Activated CD4-positive, alpha-beta T cell treated with anti-CD3 and anti-CD28 coated beads, Interleukin-2, Interleukin-4, amounts not matched to agents 100 ng/mL and 50 ng/mL, durations not matched to agents 16 hours and 8 hours (primary cell): ENCODE data around the gene DNASE1L3.
"Not testable (repeated sequence)": the region's sequence is repeated elsewhere in the genome, so short reads cannot be mapped to it uniquely, and the experiment has no call there.

Experiments
- DNase-seq: peaks from one replicate; pipeline ENCODE4 v3.0.0-alpha.2; 2020; ENCODE audit warnings: low spot score

The DNASE1L3 gene

GRCh38 chr3:58235970-58236369 is 25.2 kb upstream of the DNASE1L3 start:
- no peak for DNase-seq

DNA sequence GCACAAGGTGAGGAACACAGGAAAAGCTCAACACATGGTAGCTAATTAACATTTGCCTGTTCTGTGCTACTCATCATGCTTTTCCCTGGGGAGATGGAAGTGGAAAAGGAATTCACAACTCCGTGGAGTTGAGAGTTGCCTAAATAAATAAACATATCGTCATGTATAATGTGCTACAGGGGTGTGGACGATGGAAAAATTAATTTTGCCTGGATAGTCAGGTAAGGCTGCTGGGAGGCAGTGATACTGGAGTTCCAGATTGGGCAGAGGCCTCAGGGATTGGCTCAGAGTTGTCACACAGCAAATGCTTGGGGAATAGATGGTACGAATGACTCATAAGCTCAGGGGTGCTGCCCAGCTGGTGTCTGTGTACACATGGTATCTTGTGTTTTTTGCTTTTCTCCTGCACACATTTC is 23.8 kb upstream of the DNASE1L3 start:
- DNase-seq: no peak

DNA sequence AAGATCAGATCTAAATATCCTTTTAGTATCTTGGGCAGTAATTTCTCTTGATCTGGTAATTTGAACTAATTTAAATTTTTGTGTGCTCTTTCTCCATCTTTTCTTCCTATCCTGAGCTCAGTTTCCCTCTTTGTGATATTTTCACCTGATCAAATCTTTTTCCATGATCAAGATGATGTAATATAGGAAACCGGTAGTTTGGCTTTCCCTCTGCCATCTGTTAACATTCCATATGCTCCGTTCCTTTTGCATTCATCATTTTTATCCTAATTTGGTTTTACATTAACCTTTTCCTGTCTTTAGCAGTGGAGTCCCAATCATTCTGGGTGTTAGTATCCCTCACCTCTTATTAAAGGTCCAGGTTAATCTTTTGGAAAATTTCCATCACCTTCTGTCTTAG is 20.9 kb upstream of the DNASE1L3 start:
- no peak for DNase-seq

DNA sequence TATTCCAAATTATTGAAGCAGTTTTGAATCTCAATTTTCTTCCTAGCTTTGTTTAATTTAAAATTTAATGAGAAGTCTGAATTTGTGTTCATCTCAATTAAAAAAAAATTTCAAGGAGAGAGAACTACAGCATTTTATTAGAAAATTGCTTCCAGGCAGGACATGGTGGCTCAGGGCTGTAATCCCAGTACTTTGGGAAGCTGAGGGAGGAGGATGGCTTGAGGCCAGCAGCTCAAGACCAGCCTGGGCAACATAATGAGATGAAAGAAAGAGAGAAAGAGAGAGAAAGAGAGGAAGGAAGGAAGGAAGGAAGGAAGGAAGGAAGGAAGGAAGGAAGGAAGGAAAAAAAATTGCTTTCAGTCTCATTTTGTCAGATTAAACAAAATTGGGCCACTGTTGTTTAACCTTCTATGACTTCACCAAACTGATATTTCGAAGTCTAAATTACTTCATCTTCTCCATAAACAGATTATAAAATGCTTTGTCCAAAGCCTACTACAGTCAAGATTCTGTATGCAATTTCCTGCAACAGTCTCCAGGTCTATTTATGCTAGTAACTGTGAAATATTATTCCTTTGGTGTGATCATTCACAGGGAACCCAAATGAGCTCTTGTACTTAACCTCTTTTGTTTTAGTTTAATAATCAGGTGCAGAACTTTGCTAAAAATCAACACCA is 20.2 kb upstream of the DNASE1L3 start:
- DNase-seq: no peak

GRCh38 chr3:58227933-58228332 is 17.2 kb upstream of the DNASE1L3 start:
- not testable (repeated sequence) for DNase-seq

- no peak for DNase-seq
Observed at GRCh38 chr3:58223855-58224254, 13.1 kb upstream of the DNASE1L3 start.

DNA sequence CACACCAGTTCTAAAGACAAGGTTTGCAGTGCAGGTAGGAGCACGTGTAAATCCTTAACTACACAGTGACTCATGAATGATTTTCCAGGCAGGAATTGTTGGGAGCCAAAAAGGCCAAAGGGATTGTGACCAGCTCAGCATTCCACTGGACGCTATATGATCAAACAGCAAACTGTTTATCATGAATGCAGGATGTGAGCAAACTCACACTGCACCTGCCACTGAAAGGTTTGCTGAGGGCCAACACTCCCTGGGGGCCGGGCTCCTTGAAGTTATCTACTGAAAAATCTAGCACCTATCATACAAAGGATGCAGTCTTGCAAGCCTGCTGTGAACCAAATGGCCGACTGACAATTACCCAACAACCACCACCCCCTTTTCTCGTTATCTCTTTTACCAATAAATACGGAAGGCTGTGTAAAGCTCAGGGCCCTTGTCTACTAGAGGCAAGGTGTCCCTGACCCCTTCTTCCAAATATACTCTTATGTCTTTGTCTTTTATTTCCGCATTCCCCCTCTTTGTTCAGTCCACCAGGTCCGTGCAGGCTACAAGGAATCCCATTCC is 11.5 kb upstream of the DNASE1L3 start:
- no peak for DNase-seq

DNA sequence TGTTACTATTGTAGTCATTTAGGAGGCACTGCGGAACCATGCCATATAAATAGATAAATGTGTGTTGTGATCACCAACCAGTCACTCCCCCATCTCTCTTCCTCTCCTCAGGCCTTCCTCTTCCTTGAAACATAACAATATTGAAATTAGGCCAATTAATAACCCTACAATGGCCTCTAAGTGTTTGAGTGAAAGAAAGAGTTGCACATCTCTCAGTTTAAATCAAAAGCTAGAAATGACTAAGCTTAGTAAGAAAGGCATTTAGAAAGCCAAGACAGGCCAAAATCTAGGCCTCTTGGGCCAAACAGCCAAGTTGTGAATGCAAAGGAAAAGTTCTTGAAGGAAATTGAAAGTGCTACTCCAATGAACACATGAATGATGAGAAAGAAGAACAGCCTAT is 8.1 kb upstream of the DNASE1L3 start:
- peak; percentile 54 for DNase-seq

DNA sequence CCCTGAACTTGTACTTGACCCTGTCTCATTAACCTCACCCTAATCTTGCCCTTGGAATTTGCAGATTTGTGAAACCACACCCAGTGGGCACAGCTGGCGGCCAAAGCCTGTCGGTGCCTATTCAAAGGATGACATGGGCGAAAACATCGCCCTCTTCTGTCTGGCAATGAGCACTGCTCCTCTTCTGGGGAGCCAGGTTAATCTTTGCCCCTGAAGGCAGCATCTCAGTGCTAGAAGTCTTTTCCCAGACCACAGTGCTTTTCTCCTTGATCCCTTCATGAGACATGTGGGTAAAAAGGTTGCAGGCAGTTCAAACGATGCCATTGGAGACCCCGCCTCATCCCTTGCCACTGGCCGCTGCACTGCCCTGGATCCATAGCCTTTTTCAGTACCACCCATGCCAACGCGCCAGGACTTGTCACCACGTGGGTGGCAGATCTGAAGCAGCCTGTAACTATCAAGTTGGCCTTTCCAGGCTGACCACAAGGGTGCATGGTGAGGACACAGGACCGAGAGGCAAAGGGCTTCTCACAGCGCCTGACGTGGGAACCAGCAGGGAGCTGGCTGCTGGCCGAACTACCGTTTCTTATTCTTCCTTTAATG is 6.5 kb upstream of the DNASE1L3 start:
- DNase-seq: peak; percentile 74

GRCh38 chr3:58216496-58217195 is 5.9 kb upstream of the DNASE1L3 start:
- no peak for DNase-seq

GRCh38 chr3:58215317-58216025 is 4.7 kb upstream of the DNASE1L3 start:
- DNase-seq: no peak

- DNase-seq: peak; percentile 76
Observed at GRCh38 chr3:58214484-58215316, 3.9 kb upstream of the DNASE1L3 start.

DNA sequence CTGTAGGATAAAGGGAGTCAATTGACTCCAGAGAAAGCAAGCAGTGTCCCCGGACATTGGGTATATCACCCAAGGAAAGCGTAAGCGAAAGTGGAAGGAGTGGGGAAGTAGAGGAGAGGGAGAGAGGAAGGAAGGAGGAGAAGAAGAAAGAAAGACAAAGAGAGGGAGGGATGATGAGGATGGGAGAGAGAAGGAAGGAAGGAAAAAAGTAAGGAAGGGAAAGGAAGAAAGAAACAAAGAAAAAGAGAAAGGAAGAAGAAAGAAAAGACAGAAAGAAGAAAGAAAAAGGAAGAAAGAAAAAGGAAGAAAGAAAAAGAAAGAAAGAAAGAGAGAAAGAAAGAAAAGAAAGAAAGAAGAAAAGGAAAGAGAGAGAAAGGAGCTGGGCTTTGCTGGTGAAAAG is 839 bp downstream of the DNASE1L3 start:
- no peak for DNase-seq

DNA sequence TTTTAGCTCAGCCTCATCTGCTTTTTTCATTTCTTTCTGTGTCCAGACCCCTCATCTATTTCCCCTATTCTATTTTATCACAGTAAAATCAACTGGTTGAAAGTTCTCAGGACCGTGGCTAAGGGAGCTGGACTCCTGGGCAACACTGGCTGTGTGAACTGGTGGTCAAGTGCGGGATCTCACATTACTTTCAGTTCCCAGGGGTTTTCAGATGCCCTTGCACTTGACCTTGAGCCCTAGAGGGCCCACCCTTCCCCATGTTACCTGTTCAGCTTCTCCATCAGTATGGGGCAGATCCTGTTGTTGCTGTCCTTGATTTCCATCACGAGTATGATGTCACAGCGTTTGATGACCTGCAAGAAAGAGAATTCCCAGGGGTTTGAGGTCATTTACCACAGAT is 2.8 kb downstream of the DNASE1L3 start:
- DNase-seq: no peak

DNA sequence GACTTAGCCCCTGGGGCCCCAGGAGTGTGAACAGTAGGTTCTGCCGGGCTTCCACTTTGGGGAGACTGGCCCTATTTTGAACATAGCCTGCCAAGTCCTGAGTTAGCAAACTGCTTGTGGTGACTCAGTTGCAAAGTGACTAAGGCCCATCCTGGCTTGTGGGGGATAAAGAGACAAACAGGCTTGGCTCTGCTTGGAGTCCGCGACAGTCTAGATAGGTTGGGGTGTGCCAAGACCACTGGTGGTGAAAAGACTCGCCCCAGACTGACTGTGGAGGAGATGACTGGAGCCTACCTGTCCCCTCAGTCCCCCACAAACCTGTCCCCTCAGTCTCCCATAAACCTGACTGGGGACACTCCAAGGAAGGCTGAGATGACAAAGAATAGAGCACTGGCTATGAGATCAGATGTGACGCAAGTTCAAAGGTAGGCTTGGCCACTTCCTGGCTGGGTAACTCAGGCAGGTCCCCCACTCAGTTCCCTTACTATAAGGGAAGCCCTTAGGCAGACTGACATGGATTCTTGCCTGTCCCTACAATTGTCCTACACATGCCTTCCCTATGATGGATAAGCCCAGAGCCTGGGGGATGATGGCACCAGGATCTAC is 4.3 kb downstream of the DNASE1L3 start:
- peak; percentile 50 for DNase-seq

DNA sequence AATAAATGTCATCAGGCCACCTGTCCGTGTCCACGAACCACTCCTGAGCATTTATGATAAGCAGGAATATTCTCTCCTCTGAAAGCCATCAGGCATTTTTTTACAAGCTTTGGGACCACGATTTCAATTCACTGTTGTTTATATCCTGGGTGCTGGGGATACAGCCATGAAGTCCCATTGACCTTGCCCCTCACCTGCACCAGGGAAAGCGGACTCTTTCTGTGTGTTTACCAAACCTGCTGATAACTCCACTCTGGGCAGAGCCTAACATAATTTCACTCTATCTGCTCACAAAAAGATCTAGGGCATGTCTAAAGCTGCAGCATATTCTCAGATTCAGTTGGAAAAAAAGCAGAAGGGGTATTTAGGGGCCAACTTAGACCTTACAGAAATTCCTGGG is 4.8 kb downstream of the DNASE1L3 start:
- DNase-seq: no peak

DNA sequence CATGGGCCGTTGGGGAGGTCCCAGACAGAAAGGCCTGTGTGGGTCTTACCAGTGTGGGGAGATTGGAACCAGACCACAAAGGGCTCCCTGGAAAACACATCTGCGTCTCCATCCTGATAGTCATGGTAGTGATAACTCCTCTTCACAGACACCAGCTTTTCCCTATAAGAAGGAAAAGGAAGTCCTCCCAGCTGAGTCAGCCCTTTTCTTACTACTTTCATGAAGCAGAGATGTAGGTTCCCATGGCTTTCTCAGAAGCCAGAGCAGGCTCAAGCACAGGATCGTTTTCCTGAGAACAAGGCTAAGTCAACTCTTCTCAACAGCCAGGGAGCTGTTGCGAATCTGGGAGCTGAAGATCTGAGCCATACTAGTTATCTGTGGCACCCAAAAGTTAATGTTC is 6.1 kb downstream of the DNASE1L3 start:
- no peak for DNase-seq

- no peak for DNase-seq
Observed at GRCh38 chr3:58203541-58203940, 7.2 kb downstream of the DNASE1L3 start.

DNA sequence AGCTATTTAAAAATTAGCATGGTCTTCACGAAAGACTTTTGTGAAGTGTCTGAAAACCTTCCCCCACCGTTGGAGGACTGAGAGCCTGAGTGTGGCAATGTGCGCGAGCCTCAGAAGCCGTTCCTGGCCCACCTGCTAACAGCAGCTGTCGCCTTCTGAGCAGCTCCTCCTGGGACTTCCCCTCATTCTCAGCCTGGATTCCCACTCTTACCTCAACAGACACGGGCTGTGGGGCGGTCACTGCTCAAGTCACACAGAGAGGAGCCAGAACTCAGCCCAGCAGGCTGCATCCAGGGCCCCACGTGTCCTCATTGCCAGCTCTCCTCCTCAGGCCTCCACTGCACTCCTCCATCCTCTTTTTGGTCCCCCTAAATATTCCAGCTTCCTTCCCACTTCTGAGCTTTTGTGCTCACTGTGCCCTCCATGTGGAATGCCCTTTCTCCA is 7.8 kb downstream of the DNASE1L3 start:
- DNase-seq: no peak

GRCh38 chr3:58201451-58201850 is 9.3 kb downstream of the DNASE1L3 start:
- DNase-seq: not testable (repeated sequence)

DNA sequence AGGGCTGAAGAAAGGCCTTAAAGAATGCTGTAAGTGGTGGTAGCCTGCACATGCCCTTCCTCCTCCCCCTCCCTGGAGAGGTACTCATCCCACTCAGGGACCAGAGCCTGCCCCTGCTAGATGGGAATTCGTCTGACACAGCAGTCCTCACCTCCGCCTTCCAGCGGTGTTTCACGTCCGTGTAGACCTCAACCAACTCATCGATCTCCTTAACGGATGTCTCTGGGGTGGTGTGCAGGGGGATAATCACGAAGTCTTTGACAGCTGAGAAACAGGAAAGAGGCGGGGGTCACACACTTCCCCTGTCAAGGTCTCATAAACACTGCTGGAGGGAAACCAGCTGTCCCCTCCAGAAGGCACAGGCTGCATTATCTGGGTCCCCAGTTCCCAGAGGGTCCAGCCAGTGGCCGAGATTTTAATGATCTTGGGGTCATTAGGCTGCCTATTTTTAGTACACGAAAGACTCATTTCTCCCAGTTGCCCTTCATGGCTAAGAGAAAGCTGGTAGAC is 9.9 kb downstream of the DNASE1L3 start:
- DNase-seq: no peak
